ENCODE results near the gene OTOG. TPM values are rescaled to one million over a fixed set of nuclear protein-coding genes. Genes with fewer than 3 reads are reported as not detected.

Gene OTOG
- total RNA-seq, 1 experiment from 2014 or later: 0.69 TPM

DNA sequence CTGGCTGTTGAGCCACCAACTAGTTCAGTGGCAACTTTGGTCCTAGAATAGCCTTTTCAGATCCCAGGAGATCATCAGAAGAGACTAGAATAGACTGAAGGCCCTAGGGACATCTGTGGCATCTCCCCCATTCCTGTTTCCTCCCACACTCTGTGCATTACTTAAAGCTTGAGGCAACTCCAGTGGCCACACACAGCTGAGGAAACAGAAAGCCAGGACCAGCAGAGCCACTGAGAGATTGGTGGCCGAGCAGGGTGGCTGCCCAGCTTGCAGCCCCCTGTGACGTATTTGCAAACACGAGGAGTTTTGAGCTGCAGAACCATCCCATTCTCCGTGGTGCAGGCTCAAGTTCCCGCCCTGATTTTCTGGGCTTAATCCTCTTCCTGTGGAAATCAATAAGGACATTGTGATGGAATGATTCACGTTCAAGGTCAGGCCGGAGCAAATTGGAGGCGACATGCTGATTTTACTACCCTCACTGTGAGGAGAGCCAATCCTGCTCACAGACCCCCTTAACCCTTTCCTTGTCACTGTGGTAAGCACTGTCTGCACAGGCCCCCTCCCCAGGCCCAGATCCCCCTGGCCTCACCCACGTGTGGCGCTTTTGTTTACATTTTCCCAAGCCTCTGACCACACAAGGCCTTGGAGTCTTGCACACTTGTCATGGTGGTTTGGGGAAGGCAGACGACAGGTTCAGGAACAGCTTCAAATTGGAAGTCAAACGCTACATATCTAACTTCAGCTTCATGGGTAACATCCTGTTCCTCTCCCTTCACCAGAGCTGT, 103.3 kb downstream of the OTOG start:
- DNase-seq: peak; percentile 51
- Histone ChIP-seq H3K27me3 (ENCODE audit: control insufficient read depth, insufficient read depth, low read length) (peaks cover 6% of the 10 kb centered on the region), H3K4me3 (ENCODE audit: insufficient read depth, low read depth, low read length) (no peak overlapping the region), H3K36me3 (replicated peaks; ENCODE audit: control insufficient read depth, insufficient read depth, low read length) (no peaks in the 10 kb centered on the region)

DNA sequence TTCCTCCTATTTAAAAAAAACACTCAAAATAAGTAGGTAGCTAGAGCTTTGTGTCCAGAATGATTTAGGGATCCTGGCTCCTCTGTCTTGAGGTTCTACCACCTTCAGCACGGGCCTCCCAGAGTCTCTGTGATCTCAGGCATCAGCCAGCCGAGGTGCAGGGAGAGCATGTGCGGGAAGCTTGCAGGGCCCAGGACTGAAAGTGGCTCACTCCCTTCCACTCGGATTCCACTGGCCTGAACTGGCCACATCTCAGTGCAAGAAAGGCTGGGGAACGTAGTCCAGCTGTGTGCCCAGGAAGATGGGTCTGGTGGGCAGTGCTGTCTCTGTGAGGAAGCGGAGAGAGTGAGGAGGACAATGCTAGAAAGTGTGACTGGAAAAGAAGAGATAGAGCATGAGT, 104.0 kb downstream of the OTOG start:
- peaks cover 6% of the 10 kb centered on the region for H3K27me3 ChIP-seq (ENCODE audit: control insufficient read depth, insufficient read depth, low read length)
- peak; percentile 16 for DNase-seq
- no peaks in the 10 kb centered on the region for H3K36me3 ChIP-seq (replicated peaks; ENCODE audit: control insufficient read depth, insufficient read depth, low read length)
- no peak overlapping the region for H3K4me3 ChIP-seq (ENCODE audit: insufficient read depth, low read depth, low read length)

DNA sequence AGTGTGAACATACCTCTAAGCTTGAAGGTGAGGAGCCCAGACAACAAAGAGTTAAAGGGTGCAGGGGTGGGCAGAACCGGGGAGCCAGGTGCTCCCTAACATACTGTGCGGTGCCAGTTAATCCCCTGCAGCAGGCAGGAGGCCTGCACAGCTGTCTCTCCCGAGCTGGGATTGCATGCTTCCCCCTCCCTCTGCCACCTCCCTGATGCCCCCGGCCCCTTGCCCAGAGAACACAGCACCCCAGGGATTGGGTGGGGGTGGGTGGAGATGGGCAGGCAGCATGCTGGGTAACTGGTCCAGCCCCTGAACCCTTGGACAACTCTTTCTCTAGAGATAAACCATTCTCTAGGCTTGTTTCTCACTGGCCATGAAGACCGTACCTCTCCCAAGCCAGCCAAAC, 104.6 kb downstream of the OTOG start:
- Histone ChIP-seq H3K27me3 (ENCODE audit: control insufficient read depth, insufficient read depth, low read length) (peaks cover 6% of the 10 kb centered on the region), H3K4me3 (ENCODE audit: insufficient read depth, low read depth, low read length) (no peak overlapping the region), H3K36me3 (replicated peaks; ENCODE audit: control insufficient read depth, insufficient read depth, low read length) (no peaks in the 10 kb centered on the region)
- peak; percentile 41 for DNase-seq

DNA sequence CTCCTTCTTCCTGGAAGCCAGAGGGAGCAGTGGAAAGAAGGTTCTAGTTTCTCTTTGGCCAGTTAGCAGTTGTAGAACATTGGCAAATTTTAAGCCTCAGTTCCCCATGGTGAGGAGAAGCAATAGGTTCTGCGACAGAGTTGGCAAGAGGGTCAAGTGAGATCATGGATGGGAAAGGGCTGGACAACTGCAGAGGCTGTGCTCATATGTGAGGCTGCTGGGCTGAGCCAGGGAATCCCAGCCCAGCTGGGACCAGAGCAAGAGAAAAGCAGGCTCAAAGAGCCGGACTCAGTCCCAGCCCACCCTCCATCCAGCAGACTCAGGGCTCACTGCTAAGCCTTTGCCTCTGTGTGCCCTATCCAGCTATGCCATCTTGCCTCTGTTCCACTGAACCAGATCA, 105.5 kb downstream of the OTOG start:
- peak; percentile 13 for DNase-seq
- H3K4me3 ChIP-seq (ENCODE audit: insufficient read depth, low read depth, low read length): no peak overlapping the region
- H3K27me3 ChIP-seq (ENCODE audit: control insufficient read depth, insufficient read depth, low read length): peaks cover 6% of the 10 kb centered on the region
- H3K36me3 ChIP-seq (replicated peaks; ENCODE audit: control insufficient read depth, insufficient read depth, low read length): no peaks in the 10 kb centered on the region

DNA sequence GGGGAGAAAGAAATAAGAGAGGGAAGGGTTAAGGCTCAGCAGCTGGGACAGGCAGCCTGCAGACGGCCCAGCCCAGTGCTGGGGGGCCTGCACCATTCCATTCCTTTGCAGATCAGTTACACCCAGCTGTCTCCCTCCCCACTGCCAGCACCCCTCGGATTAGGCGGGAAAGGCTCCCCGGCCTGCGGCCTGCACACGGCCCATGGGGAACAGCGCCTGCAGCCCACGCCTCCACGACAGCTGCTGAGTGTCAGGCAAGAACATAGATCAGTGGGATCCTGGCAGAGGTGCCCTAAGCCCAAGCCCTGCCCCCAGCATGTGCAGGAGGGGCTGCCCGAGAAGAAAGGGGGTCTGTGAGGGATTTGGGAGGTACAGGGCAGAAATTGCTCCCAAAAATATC, 106.6 kb downstream of the OTOG start:
- peaks cover 5% of the 10 kb centered on the region for H3K27me3 ChIP-seq (ENCODE audit: control insufficient read depth, insufficient read depth, low read length)
- H3K4me3 ChIP-seq (ENCODE audit: insufficient read depth, low read depth, low read length): no peak overlapping the region
- H3K36me3 ChIP-seq (replicated peaks; ENCODE audit: control insufficient read depth, insufficient read depth, low read length): no peaks in the 10 kb centered on the region
- peak; percentile 22 for DNase-seq

DNA sequence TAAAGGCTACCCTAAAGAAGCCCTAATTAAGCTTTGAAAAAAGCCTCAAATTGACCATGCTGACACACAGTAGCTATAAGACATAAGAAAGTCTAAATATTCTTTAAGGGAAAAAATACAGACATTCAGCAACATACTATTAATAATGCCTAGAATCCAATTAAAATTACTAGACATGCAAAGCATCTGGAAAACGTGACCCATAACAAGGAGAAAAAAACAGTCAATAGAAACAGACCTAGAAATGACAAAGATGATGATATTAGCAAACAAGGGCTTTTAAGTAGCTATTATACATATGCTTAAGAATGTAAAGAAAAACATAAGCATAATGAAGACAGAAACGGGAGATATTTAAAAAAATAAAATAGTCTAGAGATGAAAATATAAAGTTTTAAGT, 108.6 kb downstream of the OTOG start:
- peaks cover 3% of the 10 kb centered on the region; the same call in 1 of the 2 replicates for H3K27me3 ChIP-seq (ENCODE audit: control insufficient read depth, insufficient read depth, low read length)
- H3K4me3 ChIP-seq (ENCODE audit: insufficient read depth, low read depth, low read length): no peak overlapping the region
- H3K36me3 ChIP-seq (replicated peaks; ENCODE audit: control insufficient read depth, insufficient read depth, low read length): no peaks in the 10 kb centered on the region
- no peak for DNase-seq

DNA sequence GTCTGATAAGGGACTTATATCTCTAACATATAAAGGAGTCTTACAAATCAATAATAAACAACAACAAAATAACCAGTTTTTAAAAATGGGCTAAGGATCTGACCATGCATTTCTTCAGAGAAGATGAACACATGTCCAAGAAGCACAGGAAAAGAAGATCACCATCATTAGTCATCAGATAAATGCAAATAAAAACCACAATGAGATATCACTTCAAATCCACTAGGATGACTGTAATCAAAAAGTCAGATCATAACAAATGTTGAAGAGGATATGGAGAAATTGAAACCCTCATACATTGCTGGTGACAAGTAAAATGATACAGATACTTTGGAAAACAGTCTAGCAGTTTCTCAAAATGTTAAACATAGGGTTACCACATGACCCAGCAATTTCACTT, 111.2 kb downstream of the OTOG start:
- Histone ChIP-seq H3K4me3 (ENCODE audit: insufficient read depth, low read depth, low read length) (no peak overlapping the region), H3K36me3 (replicated peaks; ENCODE audit: control insufficient read depth, insufficient read depth, low read length) (no peaks in the 10 kb centered on the region), H3K27me3 (ENCODE audit: control insufficient read depth, insufficient read depth, low read length) (no peaks in the 10 kb centered on the region)
- no peak for DNase-seq

DNA sequence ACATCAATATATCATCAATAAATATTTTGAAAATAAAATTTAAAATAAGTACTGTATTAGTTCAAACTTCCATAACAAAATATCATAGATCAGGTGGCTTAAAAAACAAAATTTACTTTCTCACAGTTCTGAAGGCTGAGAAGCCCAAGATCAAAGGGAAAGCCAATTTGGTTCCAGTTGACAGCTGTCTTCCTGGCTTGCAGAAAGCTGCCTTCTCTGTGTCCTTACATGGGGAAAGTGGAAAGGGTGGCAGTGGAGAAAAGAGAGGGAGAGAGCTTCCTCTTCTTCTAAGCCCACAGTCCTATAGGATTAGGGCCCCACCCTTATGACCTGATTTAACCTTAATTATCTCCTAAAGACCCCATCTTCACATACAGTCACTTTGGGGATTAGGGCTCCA, 121.1 kb downstream of the OTOG start:
- Histone ChIP-seq H3K27me3 (ENCODE audit: control insufficient read depth, insufficient read depth, low read length) (no peaks in the 10 kb centered on the region; the same call in none of the 2 replicates), H3K4me3 (ENCODE audit: insufficient read depth, low read depth, low read length) (no peak overlapping the region)
- DNase-seq: no peak

DNA sequence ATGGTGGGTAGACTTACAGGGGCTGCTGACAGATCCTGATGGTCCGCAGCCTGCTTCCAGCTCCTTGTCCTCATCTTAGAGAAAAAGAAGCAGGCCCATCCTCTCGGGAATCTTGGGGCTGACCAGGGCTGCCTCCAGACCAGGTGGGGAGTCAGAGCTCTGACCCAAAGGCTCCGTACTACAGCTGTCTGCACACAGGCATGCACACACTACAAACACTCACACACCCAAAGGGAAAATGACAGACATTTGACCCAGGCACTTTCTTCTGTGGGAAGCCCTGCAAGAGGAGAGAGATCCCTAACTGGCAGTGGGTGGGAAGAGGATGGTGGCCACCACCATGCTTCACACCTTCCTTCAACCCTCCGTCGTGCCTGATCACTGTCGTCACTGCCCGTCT, 125.4 kb downstream of the OTOG start:
- DNase-seq: no peak
- no peak overlapping the region for H3K4me3 ChIP-seq (ENCODE audit: insufficient read depth, low read depth, low read length)
- H3K36me3 ChIP-seq (replicated peaks; ENCODE audit: control insufficient read depth, insufficient read depth, low read length): no peaks in the 10 kb centered on the region
- H3K27me3 ChIP-seq (ENCODE audit: control insufficient read depth, insufficient read depth, low read length): no peaks in the 10 kb centered on the region; the same call in none of the 2 replicates

More for the DNA sequence above, 121.1 kb downstream of the OTOG start:
- H3K36me3 ChIP-seq (replicated peaks; ENCODE audit: control insufficient read depth, insufficient read depth, low read length): no peaks in the 10 kb centered on the region

DNA sequence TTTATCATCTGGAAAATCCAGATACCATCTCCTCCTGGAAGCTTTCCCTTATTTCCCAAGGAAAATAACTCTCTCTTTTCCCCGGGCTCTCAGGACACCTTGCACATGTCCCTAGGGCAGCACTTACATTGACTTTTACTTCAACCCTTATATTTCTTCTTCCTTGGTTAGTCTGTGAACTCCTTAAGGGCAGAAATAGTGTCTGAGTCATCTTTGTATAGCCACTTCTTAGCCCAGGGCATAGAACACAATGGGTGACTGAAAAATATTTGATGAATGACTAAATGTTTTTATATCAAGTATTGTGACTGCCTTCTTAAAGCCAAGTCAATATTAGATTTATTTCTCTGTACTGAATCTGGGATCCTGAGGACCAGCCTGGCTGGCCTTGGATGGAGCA, 126.9 kb downstream of the OTOG start:
- no peak overlapping the region for H3K4me3 ChIP-seq (ENCODE audit: insufficient read depth, low read depth, low read length)
- H3K36me3 ChIP-seq (replicated peaks; ENCODE audit: control insufficient read depth, insufficient read depth, low read length): no peaks in the 10 kb centered on the region
- no peaks in the 10 kb centered on the region; the same call in 1 of the 2 replicates for H3K27me3 ChIP-seq (ENCODE audit: control insufficient read depth, insufficient read depth, low read length)
- DNase-seq: no peak

DNA sequence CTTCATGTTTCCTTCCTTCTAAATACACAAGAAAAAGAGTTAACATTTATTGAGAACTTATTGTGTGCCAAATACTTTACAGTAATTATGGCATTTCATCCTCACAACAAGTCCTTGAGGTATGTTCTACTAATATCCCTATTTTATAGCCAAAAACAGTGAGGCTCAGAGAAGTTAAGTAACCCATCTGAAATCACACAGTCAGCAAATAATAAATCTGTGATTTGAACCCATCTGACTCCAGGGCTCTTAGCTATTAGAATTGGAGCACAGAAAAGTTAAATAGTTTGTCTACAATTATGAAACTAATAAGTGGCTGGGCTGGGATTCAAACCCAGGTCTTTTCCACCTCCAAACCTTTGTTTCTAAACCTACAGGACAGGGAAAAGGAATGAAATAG, 135.8 kb downstream of the OTOG start:
- H3K36me3 ChIP-seq (replicated peaks; ENCODE audit: control insufficient read depth, insufficient read depth, low read length): no peaks in the 10 kb centered on the region
- no peaks in the 10 kb centered on the region for H3K27me3 ChIP-seq (ENCODE audit: control insufficient read depth, insufficient read depth, low read length)
- no peak overlapping the region for H3K4me3 ChIP-seq (ENCODE audit: insufficient read depth, low read depth, low read length)
- DNase-seq: no peak

DNA sequence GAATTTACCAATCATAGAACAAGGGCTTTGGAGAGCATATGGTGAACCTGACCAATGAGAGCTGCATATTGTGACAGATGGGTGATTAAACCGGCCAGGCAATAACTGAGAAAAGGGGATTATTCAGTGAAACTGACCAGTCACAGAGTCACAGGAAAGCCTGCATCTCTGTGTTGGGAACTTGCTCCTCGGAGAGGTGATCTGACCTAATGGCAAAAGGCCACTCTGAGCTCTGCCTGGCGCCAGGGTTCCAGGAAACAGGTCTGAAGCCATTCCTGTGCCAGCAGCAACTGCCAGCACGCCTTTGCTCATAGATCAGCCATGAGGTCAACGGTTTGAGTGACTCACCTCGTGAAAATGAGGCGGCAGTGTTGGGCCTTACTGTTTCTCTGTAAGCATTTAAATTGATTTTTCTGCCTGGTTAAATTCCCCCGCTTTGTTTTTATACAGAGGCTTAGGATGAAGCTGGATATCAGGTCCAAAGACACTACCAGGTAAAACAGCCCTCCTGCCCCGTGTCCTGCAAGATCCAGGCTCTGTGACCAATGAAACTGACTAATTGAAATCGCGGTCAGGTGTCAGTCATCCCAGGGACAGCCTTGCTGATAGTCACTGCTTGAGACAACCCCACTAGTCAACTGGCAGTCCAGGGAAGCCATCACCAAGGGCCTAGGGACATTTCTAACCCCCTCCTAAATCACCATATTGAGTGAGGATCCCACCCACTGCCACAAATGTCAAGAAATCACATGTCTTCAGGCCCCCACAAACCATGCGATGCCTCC, 136.5 kb downstream of the OTOG start:
- no peak for DNase-seq
- Histone ChIP-seq H3K27me3 (ENCODE audit: control insufficient read depth, insufficient read depth, low read length) (no peaks in the 10 kb centered on the region), H3K4me3 (ENCODE audit: insufficient read depth, low read depth, low read length) (no peak overlapping the region), H3K36me3 (replicated peaks; ENCODE audit: control insufficient read depth, insufficient read depth, low read length) (no peaks in the 10 kb centered on the region)

DNA sequence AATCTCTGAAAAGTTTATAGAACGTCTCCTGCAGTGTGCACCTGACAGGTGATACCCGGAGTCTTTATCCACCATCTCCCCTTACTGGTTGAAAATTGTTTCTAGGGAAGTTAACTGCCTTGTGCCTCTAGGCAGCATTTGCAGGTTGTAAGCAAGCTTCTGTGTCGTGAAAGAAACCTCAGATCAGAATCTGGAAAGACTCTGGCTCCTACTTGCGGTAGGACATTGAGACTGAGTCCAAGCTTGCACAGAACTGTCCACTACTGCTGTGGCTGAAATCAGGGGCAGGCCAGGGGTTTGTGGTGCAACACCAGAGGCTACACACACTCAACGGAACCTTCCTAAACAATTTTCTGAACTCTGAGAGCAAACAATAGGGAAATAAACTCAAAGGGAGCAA, 137.5 kb downstream of the OTOG start:
- H3K4me3 ChIP-seq (ENCODE audit: insufficient read depth, low read depth, low read length): no peak overlapping the region
- H3K36me3 ChIP-seq (replicated peaks; ENCODE audit: control insufficient read depth, insufficient read depth, low read length): no peaks in the 10 kb centered on the region
- no peaks in the 10 kb centered on the region for H3K27me3 ChIP-seq (ENCODE audit: control insufficient read depth, insufficient read depth, low read length)
- no peak for DNase-seq

DNA sequence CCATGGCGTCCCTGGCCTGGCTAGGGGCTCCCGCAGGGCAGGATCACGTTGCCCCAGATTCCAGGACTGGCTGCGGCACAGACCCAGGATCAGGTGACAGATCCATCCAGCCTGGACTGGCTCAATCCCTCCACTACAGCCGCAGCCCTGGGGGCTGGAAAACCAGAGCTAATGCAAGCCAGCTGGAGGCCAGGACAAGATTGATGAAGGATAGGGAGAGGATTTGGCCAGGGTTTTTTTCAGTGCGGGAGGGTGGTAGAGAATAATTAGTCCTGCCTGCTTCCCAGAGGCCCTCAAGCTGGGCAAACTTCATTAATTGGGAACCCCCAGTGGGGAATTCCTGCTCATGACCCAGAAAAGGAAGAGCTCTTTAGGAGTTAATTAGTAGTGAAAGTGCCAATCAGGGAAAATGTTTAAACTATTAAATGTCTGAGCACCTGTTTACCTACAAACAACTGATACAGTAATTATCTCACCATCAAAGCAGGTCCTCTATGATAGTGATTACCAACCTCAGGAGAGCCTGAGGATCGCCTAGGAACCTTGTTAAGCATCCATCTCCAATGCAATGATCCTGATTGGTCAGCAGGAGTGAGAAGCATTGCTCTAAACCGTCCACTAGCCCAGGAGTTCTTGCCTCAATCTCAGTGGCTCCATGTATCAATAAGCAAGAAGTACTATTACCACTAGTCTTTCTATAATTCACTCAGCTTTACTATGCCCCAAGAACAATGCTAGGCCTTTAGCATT, 139.3 kb downstream of the OTOG start:
- H3K27me3 ChIP-seq (ENCODE audit: control insufficient read depth, insufficient read depth, low read length): no peaks in the 10 kb centered on the region
- H3K36me3 ChIP-seq (replicated peaks; ENCODE audit: control insufficient read depth, insufficient read depth, low read length): no peaks in the 10 kb centered on the region
- no peak overlapping the region for H3K4me3 ChIP-seq (ENCODE audit: insufficient read depth, low read depth, low read length)
- peak; percentile 54 for DNase-seq
